Ovary (tissue), 9 donors: ENCODE measurements around the gene MYO5B. TPM values are rescaled to one million over a fixed set of nuclear protein-coding genes. Genes with fewer than 3 reads are reported as not detected.

ENCODE experiments used
- DNase-seq, 5 donors: peaks; one replicate each; pipeline ENCODE4 v3.0.0-alpha.2; 2019 to 2020
- H3K27ac ChIP-seq, 2 donors: fragments of 200-600 bp; one replicate each; pipeline versions ENCODE4 v1.5.1 to v1.8.0; 2019 to 2022
- H3K27me3 ChIP-seq: fragments of 200-600 bp; one replicate; pipeline ENCODE4 v1.8.0; 2022
- H3K36me3 ChIP-seq: fragments of 200-600 bp; sonication (generic); one replicate; pipeline ENCODE4 v1.5.1; 2019
- H3K4me1 ChIP-seq: one replicate; pipeline ENCODE4 v1.8.1; 2013; ENCODE audit warnings: mild to moderate bottlenecking, moderate library complexity; ENCODE audit not compliant: insufficient read depth
- H3K4me3 ChIP-seq: fragments of 200-600 bp; sonication (generic); one replicate; pipeline ENCODE4 v1.5.1; 2017
- H3K9me3 ChIP-seq, 2 donors: fragments of 200-600 bp in 1 of 2; sonication (generic) in 1 of 2; one replicate each; pipeline versions ENCODE4 v1.5.1 to v1.8.1; 2013 to 2019; ENCODE audit warnings: mild to moderate bottlenecking in 1 of 2, moderate library complexity in 1 of 2
- EP300 ChIP-seq: sonication (generic); formaldehyde crosslinking; IDR thresholded peaks from one replicate; pipeline ENCODE4 v1.6.1; 2017; ENCODE audit warnings: antibody characterized with exemption
- POLR2A ChIP-seq: fragments of 450-650 bp; IDR thresholded peaks from one replicate; pipeline ENCODE4 v1.6.1; 2017; ENCODE audit warnings: antibody characterized with exemption, mild to moderate bottlenecking, moderate library complexity
- WGBS, 3 donors: extraction: QIAGEN DNeasy Blood & Tissue Kit in 1 of 3; methylation state at CpG; one replicate each; pipeline versions ENCODE4 v1.1.5 to v1.1.7; 2013 to 2017; 5-methylcytosine and 5-hydroxymethylcytosine counted together
- intact Hi-C, 4 donors: fragments of 100-400 bp; cut with DNase I; formaldehyde crosslinking; loops; one replicate each; pipeline versions ENCODE4 v1.11.0 to v1.15.1; 2022 to 2023
- polyA plus RNA-seq, 2 donors: library from polyadenylated mRNA; stranded (reverse); fragments of 200-250 nt in 1 of 2; fragments of 350-450 nt in 1 of 2; fragmentation: Illumina TruSeq in 1 of 2; extraction: RNeasy Lipid Tissue Mini Kit (QIAGEN cat#74804) in 1 of 2; gene quantifications; one replicate each; pipeline ENCODE4 v1.2.3, GENCODE V29; 2013 to 2014
- total RNA-seq, 7 donors: library from RNA; depleted of rRNA in 2 of 7; stranded (reverse); fragments of >200 nt in 2 of 7; fragmentation: NEBNext Ultra II Directional in 3 of 7; extraction: Animal tissue kit (Norgen Biotek cat#: 25700) in 3 of 7; gene quantifications; one replicate each; pipeline versions ENCODE4 v1.1.0 to v1.2.4, GENCODE V29; 2016 to 2023
- TF ChIP-seq, protein P1 (sequence below), 3 donors: fragments of 450-650 bp in 2 of 3; fragments of 200-600 bp in 1 of 3; IDR thresholded peaks; one replicate each; pipeline versions ENCODE4 v1.5.1 to v1.8.0; 2016 to 2022; ENCODE audit warnings: antibody characterized with exemption in 3 of 3, mild to moderate bottlenecking in 1 of 3
- donor health status: DM: no; HTN: no; CAD: no; lungs with moderate emphysema.
- donor health status: DM: no; HTN: no; CAD: no.
- donor health status: Bipolar disorder and iron deficiency.
- donor health status: DM: yes; HTN: yes; CAD: no.
- donor health status: DM: no; HTN: no; CAD: no.
- donor health status: DM: yes; HTN: yes; CAD: no.

The MYO5B gene
- total and polyA plus RNA-seq, 9 donors, result 0.25 to 25.5 (median 1.5) TPM

DNA sequence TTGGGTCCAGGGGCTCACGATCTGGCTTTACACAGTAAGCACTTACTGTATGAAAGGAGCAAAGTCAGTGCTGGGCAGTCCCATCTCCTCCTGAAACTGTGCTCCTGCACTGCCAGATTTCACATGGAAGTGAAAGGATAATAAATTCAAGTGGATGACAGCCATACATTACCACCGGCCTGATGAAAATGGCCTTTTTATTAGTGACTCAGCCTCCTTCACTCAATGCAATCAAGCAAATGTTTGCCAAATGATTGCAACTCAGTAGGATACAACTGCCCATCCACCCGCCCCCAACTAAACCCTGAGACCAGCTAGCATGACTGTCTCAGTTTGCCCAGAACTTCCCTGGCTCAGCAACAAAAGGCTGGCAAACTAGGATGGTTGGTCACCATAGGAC lies 77.1 kb downstream of the MYO5B start:
- WGBS, 3 donors, result 55 to 65% (median 58%) methylated on average over 3 of the region's 3 CpGs
- Histone ChIP-seq H3K36me3 (no peaks in the 10 kb centered on the region), H3K4me3 (no peak overlapping the region), H3K27ac (no peak overlapping the region), H3K4me1 (no peaks in the 10 kb centered on the region), H3K9me3 (no peaks in the 10 kb centered on the region), H3K27me3 (no peaks in the 10 kb centered on the region)
- no peak for DNase-seq
- intact Hi-C loops, result no loop called here
- TF ChIP-seq POLR2A (no peak), EP300 (no peak)
- TF ChIP-seq, protein P1, sequence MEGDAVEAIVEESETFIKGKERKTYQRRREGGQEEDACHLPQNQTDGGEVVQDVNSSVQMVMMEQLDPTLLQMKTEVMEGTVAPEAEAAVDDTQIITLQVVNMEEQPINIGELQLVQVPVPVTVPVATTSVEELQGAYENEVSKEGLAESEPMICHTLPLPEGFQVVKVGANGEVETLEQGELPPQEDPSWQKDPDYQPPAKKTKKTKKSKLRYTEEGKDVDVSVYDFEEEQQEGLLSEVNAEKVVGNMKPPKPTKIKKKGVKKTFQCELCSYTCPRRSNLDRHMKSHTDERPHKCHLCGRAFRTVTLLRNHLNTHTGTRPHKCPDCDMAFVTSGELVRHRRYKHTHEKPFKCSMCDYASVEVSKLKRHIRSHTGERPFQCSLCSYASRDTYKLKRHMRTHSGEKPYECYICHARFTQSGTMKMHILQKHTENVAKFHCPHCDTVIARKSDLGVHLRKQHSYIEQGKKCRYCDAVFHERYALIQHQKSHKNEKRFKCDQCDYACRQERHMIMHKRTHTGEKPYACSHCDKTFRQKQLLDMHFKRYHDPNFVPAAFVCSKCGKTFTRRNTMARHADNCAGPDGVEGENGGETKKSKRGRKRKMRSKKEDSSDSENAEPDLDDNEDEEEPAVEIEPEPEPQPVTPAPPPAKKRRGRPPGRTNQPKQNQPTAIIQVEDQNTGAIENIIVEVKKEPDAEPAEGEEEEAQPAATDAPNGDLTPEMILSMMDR (IDR thresholded peaks at IDR 0.05), result no peak

DNA sequence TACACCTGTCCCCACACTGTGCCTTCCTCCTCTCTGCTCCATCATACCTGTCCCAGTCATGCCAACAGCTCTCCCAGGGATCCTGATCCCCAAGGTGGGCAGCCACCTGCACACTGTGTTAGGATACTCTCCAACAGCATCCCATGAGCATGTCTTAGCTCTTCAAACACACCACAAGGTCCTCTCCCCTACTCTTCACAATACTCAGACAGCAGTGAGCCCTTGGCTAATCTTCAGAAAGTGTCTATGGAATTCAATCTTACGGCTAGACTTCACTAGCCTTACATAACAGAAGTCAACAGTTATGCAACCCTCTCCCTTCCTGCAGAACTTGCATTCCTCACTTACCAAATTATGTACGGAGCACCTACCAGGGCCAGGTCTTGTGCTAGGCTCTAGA lies 79.9 kb downstream of the MYO5B start:
- Histone ChIP-seq H3K27ac (no peak overlapping the region), H3K9me3 (no peaks in the 10 kb centered on the region), H3K36me3 (no peaks in the 10 kb centered on the region), H3K27me3 (no peaks in the 10 kb centered on the region), H3K4me1 (no peaks in the 10 kb centered on the region), H3K4me3 (no peak overlapping the region)
- TF ChIP-seq EP300, result no peak
- TF ChIP-seq, protein P1 (IDR thresholded peaks at IDR 0.05), result no peak
- no peak for TF ChIP-seq POLR2A
- no peak for DNase-seq
- intact Hi-C loops, result no loop called here
- WGBS, 3 donors, result 51 to 68% (median 65%) methylated on average over 2 of the region's 2 CpGs

DNA sequence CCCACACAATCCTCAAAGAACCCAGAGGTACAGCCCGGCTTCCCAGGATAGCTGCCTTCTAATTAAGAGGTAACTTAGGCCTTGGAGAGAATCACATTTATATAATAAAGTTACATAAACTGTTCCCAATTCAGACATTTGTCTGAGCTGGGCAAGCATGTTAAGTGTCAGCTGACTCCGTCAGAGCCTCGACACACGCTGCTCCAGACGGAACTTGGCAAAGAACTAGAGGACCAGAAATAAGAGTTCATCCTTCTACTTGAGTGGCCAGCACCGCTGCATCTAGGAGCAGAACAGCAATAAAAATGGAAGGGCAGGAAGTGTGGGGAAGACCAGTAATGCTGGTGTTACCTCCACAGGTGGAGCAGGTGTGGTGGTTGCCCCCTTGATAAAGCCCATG lies 80.5 kb downstream of the MYO5B start:
- Histone ChIP-seq H3K9me3 (no peaks in the 10 kb centered on the region), H3K27me3 (no peaks in the 10 kb centered on the region), H3K27ac (no peak overlapping the region), H3K36me3 (no peaks in the 10 kb centered on the region), H3K4me1 (no peaks in the 10 kb centered on the region), H3K4me3 (no peak overlapping the region)
- intact Hi-C loops, result loop anchor here in 1 of 4 donors (5.0 kb wide), 1 partner anchor 1102 kb away; no protein-coding TSS in a partner anchor
- no peak for DNase-seq
- 71 to 81% (median 76%) methylated on average over 6 of the region's 6 CpGs for WGBS, 3 donors
- TF ChIP-seq EP300 (no peak), POLR2A (no peak)
- TF ChIP-seq, protein P1 (IDR thresholded peaks at IDR 0.05), result no peak

DNA sequence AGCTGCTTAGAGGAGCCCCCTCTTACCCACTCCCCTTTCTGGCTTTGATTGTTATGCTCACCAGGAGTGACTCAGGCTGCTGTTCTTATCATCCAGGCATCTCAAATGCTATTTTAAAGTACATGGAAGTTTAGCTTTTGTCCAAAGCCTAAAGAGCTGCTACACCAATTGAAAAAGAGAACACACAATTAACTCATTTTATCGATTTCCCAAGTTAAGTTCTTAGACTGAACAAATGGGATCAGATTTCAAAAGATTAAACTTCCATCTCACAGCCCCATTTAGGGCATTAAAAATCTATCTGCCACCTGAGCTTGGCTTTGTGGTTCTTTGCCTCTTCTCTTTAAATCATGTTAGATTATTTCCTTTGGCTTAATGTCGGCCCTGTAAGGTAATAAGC lies 81.2 kb downstream of the MYO5B start:
- intact Hi-C loops, result loop anchor here in 1 of 4 donors (5.0 kb wide), 1 partner anchor 1101 kb away; no protein-coding TSS in a partner anchor
- no peak for TF ChIP-seq POLR2A
- TF ChIP-seq EP300, result no peak
- TF ChIP-seq, protein P1 (IDR thresholded peaks at IDR 0.05), result no peak
- no peaks in the 10 kb centered on the region for H3K27me3 ChIP-seq
- H3K4me3 ChIP-seq, result no peak overlapping the region
- 59 to 69% (median 62%) methylated on average over 2 of the region's 2 CpGs for WGBS, 3 donors
- H3K9me3 ChIP-seq, result no peaks in the 10 kb centered on the region
- no peaks in the 10 kb centered on the region for H3K4me1 ChIP-seq
- DNase-seq, result no peak
- H3K27ac ChIP-seq, result no peak overlapping the region
- H3K36me3 ChIP-seq, result no peaks in the 10 kb centered on the region
